Tibial nerve (tissue), 4 donors: ENCODE results near the gene MYO1H.

Experiments
- CTCF ChIP-seq, 5 experiments: fragments of 200-600 bp in 3 of 5; fragments of 450-650 bp in 2 of 5; sonication (generic) in 3 of 5; IDR thresholded peaks; one replicate each; pipeline ENCODE4 v1.5.1; 2016 to 2019; ENCODE audit warnings: antibody characterized with exemption in 5 of 5, mild to moderate bottlenecking in 3 of 5, moderate library complexity in 2 of 5
- EP300 ChIP-seq, 2 donors: sonication (generic); formaldehyde crosslinking; IDR thresholded peaks; one replicate each; pipeline ENCODE4 v1.6.1; 2017; ENCODE audit warnings: antibody characterized with exemption in 2 of 2, mild to moderate bottlenecking in 1 of 2
- POLR2A ChIP-seq, 2 donors: fragments of 450-650 bp; IDR thresholded peaks; one replicate each; pipeline ENCODE4 v1.6.1; 2017; ENCODE audit warnings: antibody characterized with exemption in 2 of 2, mild to moderate bottlenecking in 2 of 2, moderate library complexity in 2 of 2

GRCh38 chr12:109383240-109383639 is 35.5 kb downstream of the MYO1H start:
- TF ChIP-seq CTCF (IDR thresholded peaks at IDR 0.05) (no peak), POLR2A (IDR thresholded peaks at IDR 0.05) (no peak), EP300 (IDR thresholded peaks at IDR 0.05) (no peak)
